ENCODE results near the gene BRK1. TPM values are rescaled to one million over a fixed set of nuclear protein-coding genes. Genes with fewer than 3 reads are reported as not detected.
A peak's percentile ranks its signal among the peaks of the same experiment; 100 is the strongest.
"Not testable (repeated sequence)": the region's sequence is repeated elsewhere in the genome, so short reads cannot be mapped to it uniquely, and the experiment has no call there.

The BRK1 gene
- 116 TPM for total RNA-seq
- long read RNA-seq, transcript BRK1-201 (3 exons, 1,233 nt), result major isoform, 130 of 142 reads
- long read RNA-seq, partial matches to known transcripts, result 1 of 142 reads
- long read RNA-seq, other reads (novel, unspliced or antisense), result 11 of 142 reads

- peak; percentile 98 for DNase-seq
- H3K27me3 ChIP-seq (ENCODE audit: low read depth), result no peaks in the 10 kb centered on the region
- peak; percentile 100 for ATAC-seq
- peaks cover 8% of the 10 kb centered on the region for H3K36me3 ChIP-seq
- peak within 1 kb of the TSS; percentile 97 for H3K4me3 ChIP-seq
- TF ChIP-seq CTCF (IDR thresholded peaks at IDR 0.05), result no peak
- H3K9me3 ChIP-seq, result no peaks in the 10 kb centered on the region
- intact Hi-C loops (cut with DNase I), result no loop called here
- H3K4me1 ChIP-seq, result peaks cover 19% of the 10 kb centered on the region
- peak within 1 kb of the TSS; percentile 85 for H3K27ac ChIP-seq
These were observed at the start of gene BRK1 for GRCh38 chr3:10115326-10116137. BRK1 (plus strand) TSS chr3:10115675; CDS start chr3:10115702, 27 bp downstream.

DNA sequence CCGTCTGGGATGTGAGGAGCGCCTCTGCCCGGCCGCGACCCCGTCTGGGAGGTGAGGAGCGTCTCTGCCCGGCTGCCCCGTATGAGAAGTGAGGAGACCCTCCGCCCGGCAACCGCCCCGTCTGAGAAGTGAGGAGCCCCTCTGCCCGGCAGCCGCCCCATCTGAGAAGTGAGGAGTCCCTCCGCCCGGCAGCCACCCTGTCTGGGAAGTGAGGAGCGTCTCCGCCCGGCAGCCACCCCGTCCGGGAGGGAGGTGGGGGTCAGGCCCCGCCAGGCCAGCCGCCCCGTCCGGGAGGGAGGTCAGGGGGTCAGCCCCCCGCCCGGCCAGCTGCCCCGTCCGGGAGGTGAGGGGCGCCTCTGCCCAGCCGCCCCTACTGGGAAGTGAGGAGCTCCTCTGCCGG lies 45.4 kb upstream of the BRK1 start:
- H3K36me3 ChIP-seq; H3K9me3 ChIP-seq; DNase-seq; intact Hi-C loops (cut with DNase I); ATAC-seq; H3K4me3 ChIP-seq; H3K4me1 ChIP-seq; H3K27ac ChIP-seq; H3K27me3 ChIP-seq (ENCODE audit: low read depth): not testable (repeated sequence)

DNA sequence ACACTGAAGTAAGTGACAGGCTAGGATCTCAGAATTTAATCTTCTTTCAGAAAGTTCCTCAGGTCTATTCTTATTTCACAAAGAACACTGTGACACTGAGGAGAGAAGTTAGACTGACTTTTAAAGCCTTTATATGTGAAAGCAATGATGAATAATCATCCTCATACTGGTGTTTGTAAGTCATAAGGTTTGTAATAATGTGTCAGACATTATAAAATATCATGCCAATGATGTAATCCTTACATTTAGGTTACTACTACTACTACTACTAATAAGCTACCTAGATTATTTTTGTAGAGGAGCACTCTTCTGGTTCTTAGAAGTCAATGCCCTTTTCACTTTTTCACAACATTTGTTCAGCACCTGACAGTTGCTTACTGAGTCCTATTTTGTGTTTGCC lies 40.8 kb upstream of the BRK1 start:
- H3K4me1 ChIP-seq, result no peaks in the 10 kb centered on the region
- DNase-seq, result no peak
- H3K27ac ChIP-seq, result no peak overlapping the region
- H3K27me3 ChIP-seq (ENCODE audit: low read depth), result no peaks in the 10 kb centered on the region
- no peaks in the 10 kb centered on the region for H3K36me3 ChIP-seq
- ATAC-seq, result no peak
- intact Hi-C loops (cut with DNase I), result no loop called here
- H3K4me3 ChIP-seq, result no peak overlapping the region
- no peaks in the 10 kb centered on the region for H3K9me3 ChIP-seq
- TF ChIP-seq CTCF (IDR thresholded peaks at IDR 0.05), result no peak

GRCh38 chr3:10081871-10082270 lies 33.6 kb upstream of the BRK1 start:
- Histone ChIP-seq H3K4me3 (no peak overlapping the region), H3K9me3 (no peaks in the 10 kb centered on the region), H3K4me1 (no peaks in the 10 kb centered on the region), H3K27me3 (ENCODE audit: low read depth) (no peaks in the 10 kb centered on the region), H3K27ac (no peak overlapping the region), H3K36me3 (no peaks in the 10 kb centered on the region)
- intact Hi-C loops (cut with DNase I), result no loop called here
- no peak for TF ChIP-seq CTCF (IDR thresholded peaks at IDR 0.05)
- ATAC-seq (no peak), DNase-seq (no peak)

GRCh38 chr3:10085738-10086137 lies 29.7 kb upstream of the BRK1 start:
- no peak overlapping the region for H3K27ac ChIP-seq

More at GRCh38 chr3:10085738-10086137, 29.7 kb upstream of the BRK1 start:
- Histone ChIP-seq H3K4me3 (no peak overlapping the region), H3K27me3 (ENCODE audit: low read depth) (no peaks in the 10 kb centered on the region), H3K4me1 (no peaks in the 10 kb centered on the region), H3K9me3 (no peaks in the 10 kb centered on the region), H3K36me3 (no peaks in the 10 kb centered on the region)
- TF ChIP-seq CTCF (IDR thresholded peaks at IDR 0.05), result no peak
- intact Hi-C loops (cut with DNase I), result no loop called here
- no peak for ATAC-seq
- no peak for DNase-seq

All from lower lobe of right lung (tissue), 2 donors.